GM21737 (cell line): Measurements from ENCODE around the gene TSPAN18.

Experiments used
- ATAC-seq: cut with Tn5 transposase; IDR thresholded peaks from one replicate; pipeline ENCODE4 v1.9.1; 2021; ENCODE audit warnings: mild to moderate bottlenecking, moderate library complexity; ENCODE audit not compliant: unreplicated experiment

The TSPAN18 gene

DNA sequence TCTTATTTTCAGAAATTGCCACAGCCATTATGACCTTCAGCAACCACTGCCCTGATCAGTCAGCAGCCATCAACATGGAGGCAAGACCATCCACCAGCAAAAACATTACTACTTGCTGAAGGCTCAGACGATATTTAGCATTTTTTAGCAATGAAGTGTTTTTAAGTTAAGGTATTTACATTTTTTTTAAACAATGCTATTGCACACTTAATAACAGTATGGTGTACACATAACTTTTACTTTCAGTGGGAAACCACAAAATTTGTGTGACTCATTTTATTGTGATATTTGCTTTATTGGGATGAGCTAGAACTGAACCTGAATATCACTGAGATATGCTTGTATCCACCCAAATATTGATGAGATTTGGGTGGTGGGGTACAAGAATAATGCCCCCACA lies 110.9 kb downstream of the TSPAN18 start:
- no peak for ATAC-seq

DNA sequence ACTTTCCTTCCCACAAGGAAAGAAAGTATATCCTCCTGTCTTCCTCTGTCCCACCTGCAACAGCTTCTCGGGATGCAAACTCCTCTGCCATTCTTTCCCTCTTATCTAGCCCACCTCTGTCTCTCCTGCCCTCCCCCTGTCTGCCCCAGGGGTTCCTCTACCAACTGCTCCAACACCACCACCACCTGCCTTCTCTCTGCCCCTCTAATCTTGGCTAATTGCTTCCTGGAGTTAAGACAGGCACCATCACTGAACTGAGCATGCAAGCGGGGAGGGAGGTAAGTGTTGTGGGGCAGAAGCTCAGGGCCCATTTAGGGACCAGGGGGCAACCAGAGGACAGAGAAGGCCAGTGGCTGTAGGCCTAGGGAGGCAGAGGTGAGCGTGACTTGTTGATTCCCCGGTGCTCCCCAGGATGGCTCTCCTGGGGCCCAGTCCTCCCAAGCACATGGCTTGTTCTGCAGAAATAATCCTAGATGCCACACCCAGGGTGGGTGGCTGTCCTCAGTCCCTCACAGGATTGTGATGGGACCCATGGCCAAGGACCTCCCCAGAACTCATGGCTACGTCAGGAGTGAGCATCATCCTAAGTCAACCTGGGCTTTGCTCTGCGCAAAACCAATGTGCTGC lies 112.8 kb downstream of the TSPAN18 start:
- no peak for ATAC-seq

DNA sequence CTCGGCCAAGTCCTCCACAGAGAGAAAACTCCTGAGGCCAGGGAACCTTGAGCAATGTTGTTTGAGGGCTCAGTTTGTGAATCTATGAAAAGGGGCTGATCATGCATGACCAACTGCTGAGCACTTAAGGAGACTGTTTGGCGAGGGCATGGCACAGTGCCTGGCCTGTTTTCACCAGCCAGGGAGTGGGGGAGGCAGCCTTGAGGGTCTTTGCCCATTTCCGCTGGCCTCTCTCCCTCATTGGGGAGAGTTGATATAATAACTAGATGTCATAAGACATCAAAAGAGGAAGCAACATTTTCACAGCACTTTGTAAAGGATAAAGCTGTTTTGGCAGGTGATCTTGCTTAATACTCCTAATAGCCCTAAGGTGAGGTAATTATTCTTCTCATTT lies 113.3 kb downstream of the TSPAN18 start:
- ATAC-seq, result no peak

- ATAC-seq, result no peak
These were observed 113.9 kb downstream of the TSPAN18 start for GRCh38 chr11:44840521-44841251.

- ATAC-seq, result no peak
These were observed 115.5 kb downstream of the TSPAN18 start for GRCh38 chr11:44842220-44842619.

DNA sequence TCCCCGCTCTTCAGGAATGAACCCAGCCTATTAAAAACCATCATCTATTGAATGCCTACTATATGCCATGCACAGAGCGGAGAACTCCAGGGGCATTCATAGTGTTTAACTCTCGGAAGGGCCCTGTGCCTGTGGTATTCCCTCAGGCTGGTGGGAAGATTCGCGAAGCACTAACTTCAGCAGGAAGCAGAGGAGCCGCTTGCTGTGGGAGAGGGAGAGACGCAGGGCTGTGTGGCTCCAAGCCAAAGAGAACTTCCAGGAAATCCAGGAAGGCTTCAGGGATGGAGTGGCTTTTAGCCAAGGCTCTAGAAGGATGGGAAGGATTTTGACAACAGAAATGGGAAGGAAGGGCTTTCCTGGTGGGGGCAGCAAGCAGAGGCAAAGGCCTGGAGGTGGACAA lies 120.1 kb downstream of the TSPAN18 start:
- ATAC-seq, result no peak

DNA sequence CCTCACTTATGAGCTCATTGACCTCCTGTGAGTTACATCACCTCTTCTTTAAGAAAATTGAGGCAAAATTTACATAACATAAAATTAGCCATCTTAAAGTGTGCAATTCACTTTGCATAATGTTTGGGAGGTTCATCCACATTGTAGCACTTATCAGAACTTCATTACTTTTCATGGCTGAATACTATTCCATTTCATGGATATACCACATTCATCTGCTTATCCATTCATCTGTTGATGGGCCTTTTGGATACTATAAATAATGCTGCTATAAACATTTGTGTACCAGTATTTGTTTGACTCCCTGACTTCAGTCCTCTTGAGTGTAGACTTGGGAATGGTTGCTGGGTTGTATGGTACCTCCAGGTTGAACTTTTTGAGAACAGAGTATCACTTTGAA lies 120.6 kb downstream of the TSPAN18 start:
- ATAC-seq, result no peak

DNA sequence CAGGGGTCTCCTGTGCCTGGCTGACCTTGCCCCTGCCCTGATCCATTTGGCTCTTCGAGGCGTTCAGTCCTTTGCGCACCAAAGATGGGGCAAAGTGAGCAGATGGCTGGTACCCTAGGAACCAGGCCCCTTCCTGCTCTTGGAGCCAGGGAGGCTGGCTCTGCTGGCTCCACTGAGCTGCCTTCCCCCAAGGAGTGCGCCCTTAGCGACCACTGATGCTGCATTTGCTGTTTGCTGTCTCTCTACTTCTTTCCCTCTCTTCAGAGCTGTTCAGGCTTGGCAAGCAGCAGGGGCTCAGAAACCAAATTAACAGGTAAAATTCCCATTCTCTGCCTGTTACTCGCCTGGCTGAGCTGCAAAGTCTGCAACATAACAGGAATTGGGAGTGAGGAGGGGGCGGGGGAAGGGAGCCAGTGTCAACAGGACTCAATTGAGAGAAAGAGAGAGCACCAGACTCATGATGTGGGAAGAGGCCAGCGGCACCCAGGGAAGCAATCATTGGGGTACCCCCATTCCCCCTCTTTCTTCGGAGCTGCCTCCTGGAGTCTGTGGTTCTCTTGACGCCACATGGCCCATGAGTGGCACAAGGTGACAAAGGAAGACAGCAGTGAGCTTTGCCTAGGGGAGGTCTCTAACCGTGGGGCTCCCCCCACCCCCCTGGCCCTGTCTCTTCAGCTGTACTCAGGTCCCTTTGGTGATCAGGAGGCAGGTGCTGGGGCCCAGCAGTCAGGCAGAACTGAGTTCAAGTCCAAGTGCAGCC lies 121.6 kb downstream of the TSPAN18 start:
- no peak for ATAC-seq

GRCh38 chr11:44848963-44849350 lies 122.2 kb downstream of the TSPAN18 start:
- ATAC-seq, result no peak

DNA sequence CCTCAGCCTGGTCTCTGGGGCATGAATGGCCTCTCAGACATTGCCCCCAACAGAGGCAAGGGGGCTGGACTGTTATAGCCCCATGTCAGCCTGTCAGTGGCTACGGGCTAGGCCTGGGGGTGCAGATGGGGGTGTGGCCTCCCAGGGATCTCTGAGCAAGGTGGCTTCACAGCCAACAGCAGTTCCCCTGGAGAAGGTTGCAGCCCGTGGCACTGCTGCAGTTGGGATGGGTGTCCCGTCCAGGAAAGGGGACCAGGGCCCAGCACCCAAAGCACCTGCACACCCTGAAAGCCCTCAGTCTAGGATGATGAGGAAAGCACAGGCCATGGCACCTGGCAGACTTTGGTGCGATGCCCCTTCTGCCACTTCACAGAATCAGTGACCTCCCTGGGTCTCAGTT lies 122.7 kb downstream of the TSPAN18 start:
- ATAC-seq, result no peak

DNA sequence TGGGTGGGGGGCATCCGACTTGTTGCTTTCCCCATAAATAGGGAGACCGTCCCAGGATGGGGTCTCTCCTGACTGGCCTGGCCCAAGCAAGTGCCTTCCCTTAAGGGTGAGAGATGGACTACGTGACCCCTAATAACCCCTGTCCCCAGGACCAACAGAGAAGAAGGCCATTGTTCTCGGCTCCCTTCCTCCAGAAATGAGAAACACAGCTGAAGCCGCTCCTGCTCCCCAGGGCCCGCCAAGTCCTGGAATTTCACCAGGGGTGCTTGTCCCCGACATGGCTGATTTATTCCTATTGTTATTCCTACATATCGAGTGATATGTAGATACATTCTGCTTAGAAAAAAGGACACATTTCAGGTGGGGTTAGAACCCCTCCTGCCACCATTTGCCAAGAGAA lies 123.2 kb downstream of the TSPAN18 start:
- no peak for ATAC-seq

- no peak for ATAC-seq
These were observed 124.7 kb downstream of the TSPAN18 start for GRCh38 chr11:44851496-44851895.

DNA sequence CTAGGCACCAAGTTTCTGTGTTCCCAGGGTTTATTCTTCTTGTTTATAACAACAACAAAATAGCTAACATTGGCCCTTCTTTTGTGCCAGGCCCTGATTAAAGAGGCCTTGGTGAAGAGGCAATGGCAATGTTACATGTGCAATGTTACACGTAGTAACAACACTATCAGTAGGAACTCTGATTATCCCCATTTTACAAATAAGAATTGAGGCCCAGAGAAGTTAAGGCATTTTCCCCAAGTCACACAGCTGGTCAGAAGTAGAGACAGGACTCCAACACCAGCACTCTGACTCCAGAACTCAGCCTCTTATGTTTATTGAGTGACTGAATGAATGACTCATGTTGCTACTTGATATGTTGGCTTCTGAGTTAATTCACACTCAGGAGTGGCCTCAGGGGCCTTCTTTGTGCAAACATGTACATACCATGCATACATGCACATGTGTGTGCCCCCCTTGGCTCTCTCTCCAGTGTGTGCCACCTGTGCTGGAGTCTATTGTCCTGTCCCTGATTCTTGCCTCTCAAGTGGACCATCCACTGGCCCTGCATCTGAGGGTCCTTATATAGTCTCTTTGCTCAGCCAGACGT lies 125.5 kb downstream of the TSPAN18 start:
- no peak for ATAC-seq

DNA sequence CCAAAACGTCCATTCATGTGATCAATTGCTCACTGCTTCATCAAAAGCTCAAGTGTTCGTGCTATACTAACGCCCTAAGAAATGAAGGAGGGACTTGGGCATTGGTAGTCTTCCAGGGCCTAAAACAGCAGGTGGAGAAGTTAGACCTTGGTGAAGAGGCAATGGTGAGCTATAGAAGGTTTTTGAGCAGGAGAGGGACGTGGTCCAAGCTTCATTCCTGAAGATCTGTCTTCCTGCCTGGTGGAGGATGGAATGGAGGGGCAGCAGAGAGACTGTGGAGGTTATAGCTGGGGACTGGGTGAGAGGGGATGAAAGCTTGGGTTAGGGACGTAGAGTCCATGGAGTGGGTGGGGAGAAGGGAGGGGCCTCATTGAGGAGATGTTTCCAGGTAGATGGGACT lies 126.2 kb downstream of the TSPAN18 start:
- no peak for ATAC-seq

- no peak for ATAC-seq
These were observed 126.9 kb downstream of the TSPAN18 start for GRCh38 chr11:44853666-44854065.

- no peak for ATAC-seq
These were observed 127.3 kb downstream of the TSPAN18 start for GRCh38 chr11:44854086-44854485.

GRCh38 chr11:44854741-44855492 lies 128.2 kb downstream of the TSPAN18 start:
- ATAC-seq, result no peak

- ATAC-seq, result no peak
These were observed 128.7 kb downstream of the TSPAN18 start for GRCh38 chr11:44855493-44855849.

- no peak for ATAC-seq
These were observed 130.8 kb downstream of the TSPAN18 start for GRCh38 chr11:44857490-44858090.

DNA sequence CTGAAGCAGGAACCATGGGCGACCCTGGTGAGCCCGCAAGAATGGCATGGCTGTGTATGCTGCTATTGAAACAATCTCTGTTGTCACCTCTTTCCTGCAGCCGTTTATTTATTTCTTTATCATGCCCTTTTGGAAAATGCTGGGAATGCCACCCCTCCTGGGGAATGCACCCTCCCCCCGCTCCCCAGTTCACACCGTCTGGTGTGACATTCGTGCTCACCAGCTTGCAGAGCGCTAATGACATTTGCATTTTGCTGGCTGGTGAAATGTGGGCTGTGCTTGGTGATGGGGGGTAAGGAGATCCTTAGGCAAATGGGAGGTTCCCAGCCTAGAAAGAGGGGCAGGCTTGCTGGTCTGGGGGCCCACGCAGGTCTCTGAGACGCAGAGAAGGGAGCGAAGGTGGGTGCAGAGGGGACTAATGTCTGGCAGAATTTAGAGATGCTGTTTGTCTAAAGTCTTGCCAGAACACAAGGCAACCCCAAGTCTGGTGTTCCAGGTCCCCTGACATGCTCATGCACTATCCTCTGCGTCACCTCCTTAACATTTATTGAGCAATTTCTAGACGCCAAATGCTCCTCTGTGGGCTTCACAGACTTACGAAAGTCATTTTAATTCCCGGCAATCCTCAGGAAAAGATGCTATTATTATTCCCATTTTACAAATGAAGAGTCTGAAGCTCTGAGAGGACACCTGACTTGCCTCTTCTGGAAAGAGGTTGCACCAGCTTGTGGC lies 132.2 kb downstream of the TSPAN18 start:
- ATAC-seq, result no peak
